ENCODE measurements around the gene DMXL1. TPM values are rescaled to one million over a fixed set of nuclear protein-coding genes. Genes with fewer than 3 reads are reported as not detected.

The DMXL1 gene
- total RNA-seq, 1 donor from 2014 or later = 56.5 TPM

DNA sequence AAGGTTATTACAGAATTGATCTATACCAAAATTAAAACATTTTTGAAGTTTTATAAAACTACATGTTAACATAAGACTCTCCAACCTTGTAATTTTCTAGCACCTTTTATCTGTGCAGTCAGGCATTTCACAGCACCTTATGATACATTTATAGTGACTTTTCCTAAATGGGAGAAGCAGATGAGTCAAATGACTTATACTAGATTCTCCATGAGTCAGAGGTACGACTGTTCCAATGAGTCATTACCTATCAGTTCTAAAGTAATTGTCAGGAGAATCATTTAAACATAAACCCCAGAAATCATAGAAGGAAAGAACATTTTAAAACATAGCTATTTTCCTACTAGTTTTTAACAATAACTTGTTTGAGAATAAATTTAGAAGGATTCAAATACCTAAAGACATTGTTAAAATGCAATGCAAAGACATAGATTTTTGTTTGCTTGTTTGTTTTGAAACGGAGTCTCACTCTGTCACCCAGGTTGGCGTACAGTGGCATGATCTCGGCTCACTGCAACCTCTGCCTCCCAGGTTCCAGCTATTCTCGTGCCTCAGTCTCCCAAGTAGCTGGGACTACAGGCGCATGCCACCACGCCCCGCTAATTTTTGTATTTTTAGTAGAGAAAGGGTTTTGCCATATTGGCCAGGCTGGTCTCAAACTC lies 34.7 kb upstream of the DMXL1 start:
- peak in 1 of 2 donors; percentile 33 for TF ChIP-seq POLR2AphosphoS5 (IDR thresholded peaks at IDR 0.05; ENCODE audit: insufficient read depth in 1 of 2, low read depth in 1 of 2)
- TF ChIP-seq, protein P1, sequence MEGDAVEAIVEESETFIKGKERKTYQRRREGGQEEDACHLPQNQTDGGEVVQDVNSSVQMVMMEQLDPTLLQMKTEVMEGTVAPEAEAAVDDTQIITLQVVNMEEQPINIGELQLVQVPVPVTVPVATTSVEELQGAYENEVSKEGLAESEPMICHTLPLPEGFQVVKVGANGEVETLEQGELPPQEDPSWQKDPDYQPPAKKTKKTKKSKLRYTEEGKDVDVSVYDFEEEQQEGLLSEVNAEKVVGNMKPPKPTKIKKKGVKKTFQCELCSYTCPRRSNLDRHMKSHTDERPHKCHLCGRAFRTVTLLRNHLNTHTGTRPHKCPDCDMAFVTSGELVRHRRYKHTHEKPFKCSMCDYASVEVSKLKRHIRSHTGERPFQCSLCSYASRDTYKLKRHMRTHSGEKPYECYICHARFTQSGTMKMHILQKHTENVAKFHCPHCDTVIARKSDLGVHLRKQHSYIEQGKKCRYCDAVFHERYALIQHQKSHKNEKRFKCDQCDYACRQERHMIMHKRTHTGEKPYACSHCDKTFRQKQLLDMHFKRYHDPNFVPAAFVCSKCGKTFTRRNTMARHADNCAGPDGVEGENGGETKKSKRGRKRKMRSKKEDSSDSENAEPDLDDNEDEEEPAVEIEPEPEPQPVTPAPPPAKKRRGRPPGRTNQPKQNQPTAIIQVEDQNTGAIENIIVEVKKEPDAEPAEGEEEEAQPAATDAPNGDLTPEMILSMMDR (IDR thresholded peaks at IDR 0.05) = no peak
- Histone ChIP-seq H3K36me3 (no peaks in the 10 kb centered on the region), H3K27me3 (no peaks in the 10 kb centered on the region), H3K4me3 (no peak overlapping the region), H3K27ac (no peak overlapping the region), H3K9me3 (no peaks in the 10 kb centered on the region), H3K4me1 (no peaks in the 10 kb centered on the region)
- no peak for DNase-seq (ENCODE audit: extremely low spot score in 2 of 2)
- intact Hi-C loops (cut with DNase I) = no loop called here

GRCh38 chr5:119037496-119038215 lies 33.2 kb upstream of the DMXL1 start:
- no peak for DNase-seq (ENCODE audit: extremely low spot score in 2 of 2)
- Histone ChIP-seq H3K4me3 (no peak overlapping the region), H3K27me3 (no peaks in the 10 kb centered on the region), H3K9me3 (no peaks in the 10 kb centered on the region), H3K4me1 (no peaks in the 10 kb centered on the region), H3K36me3 (no peaks in the 10 kb centered on the region), H3K27ac (no peak overlapping the region)
- TF ChIP-seq, protein P1 (IDR thresholded peaks at IDR 0.05) = no peak
- no peak for TF ChIP-seq POLR2A (IDR thresholded peaks at IDR 0.05)
- no peak for TF ChIP-seq POLR2AphosphoS5 (IDR thresholded peaks at IDR 0.05; ENCODE audit: insufficient read depth in 1 of 2, low read depth in 1 of 2)
- intact Hi-C loops (cut with DNase I) = no loop called here

- intact Hi-C loops (cut with DNase I) = no loop called here
- Histone ChIP-seq H3K36me3 (no peaks in the 10 kb centered on the region), H3K4me3 (no peak overlapping the region), H3K9me3 (no peaks in the 10 kb centered on the region), H3K27ac (no peak overlapping the region), H3K27me3 (no peaks in the 10 kb centered on the region), H3K4me1 (no peaks in the 10 kb centered on the region)
- TF ChIP-seq POLR2A (IDR thresholded peaks at IDR 0.05) = no peak
- TF ChIP-seq, protein P1 (IDR thresholded peaks at IDR 0.05) = no peak
- no peak for TF ChIP-seq POLR2AphosphoS5 (IDR thresholded peaks at IDR 0.05; ENCODE audit: insufficient read depth in 1 of 2, low read depth in 1 of 2)
- no peak for DNase-seq (ENCODE audit: extremely low spot score in 2 of 2)
Observed at GRCh38 chr5:119048246-119048645, 22.6 kb upstream of the DMXL1 start.

DNA sequence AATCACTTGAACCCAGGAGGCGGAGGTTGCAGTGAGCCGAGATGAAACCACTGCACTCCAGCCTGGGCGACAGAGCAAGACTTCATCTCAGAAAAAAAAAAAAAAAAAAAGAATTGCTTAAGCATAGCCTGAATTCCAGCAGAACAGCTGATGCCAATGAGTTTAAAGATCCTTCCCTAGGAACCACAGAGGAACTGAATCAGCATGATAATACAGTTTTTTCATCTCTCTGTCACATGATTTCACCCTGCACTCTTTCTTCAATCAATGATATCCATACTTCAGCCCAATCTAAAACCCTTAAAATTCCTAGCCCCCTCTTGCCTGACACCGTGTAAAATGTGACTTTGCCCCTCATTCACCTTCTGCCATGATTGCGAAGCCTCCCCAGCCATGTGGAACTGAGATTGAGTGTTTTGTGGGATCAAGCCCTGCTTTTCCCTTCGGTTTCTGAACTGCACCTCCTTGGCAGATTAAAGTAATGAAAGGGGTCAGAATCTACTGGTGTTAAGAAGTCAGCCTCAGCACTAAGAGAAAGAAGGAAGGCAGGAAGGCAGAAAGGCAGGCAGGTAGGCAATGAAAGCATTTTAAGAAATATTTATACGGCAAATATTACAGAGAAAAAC lies 20.9 kb upstream of the DMXL1 start:
- no peaks in the 10 kb centered on the region for H3K9me3 ChIP-seq
- TF ChIP-seq, protein P1 (IDR thresholded peaks at IDR 0.05) = no peak
- TF ChIP-seq POLR2A (IDR thresholded peaks at IDR 0.05) = no peak
- no peak for TF ChIP-seq POLR2AphosphoS5 (IDR thresholded peaks at IDR 0.05; ENCODE audit: insufficient read depth in 1 of 2, low read depth in 1 of 2)
- intact Hi-C loops (cut with DNase I) = no loop called here

More for the DNA sequence above, 20.9 kb upstream of the DMXL1 start:
- H3K27ac ChIP-seq = no peak overlapping the region
- no peak overlapping the region for H3K4me3 ChIP-seq
- no peaks in the 10 kb centered on the region for H3K36me3 ChIP-seq
- no peaks in the 10 kb centered on the region for H3K4me1 ChIP-seq
- H3K27me3 ChIP-seq = no peaks in the 10 kb centered on the region
- no peak for DNase-seq (ENCODE audit: extremely low spot score in 2 of 2)

Measured in vagina (tissue), 2 donors.